Type B pancreatic cell (in vitro differentiated cells): ENCODE measurements around the gene UMOD. TPM values are rescaled to one million over a fixed set of nuclear protein-coding genes. Genes with fewer than 3 reads are reported as not detected.

ENCODE experiments used
- DNase-seq: peaks from one replicate; pipeline ENCODE4 v3.0.0; 2021; ENCODE audit warnings: mixed read lengths; ENCODE audit not compliant: unreplicated experiment; ENCODE audit errors: extremely low spot score
- H3K27ac Mint-ChIP-seq: 2 replicates; pipeline ENCODE4 v1.8.0; 2021; ENCODE audit warnings: mild to moderate bottlenecking, mixed read lengths
- H3K27me3 Mint-ChIP-seq: 2 replicates; pipeline ENCODE4 v1.8.0; 2021; ENCODE audit warnings: mixed read lengths
- H3K36me3 Mint-ChIP-seq: 2 replicates; pipeline ENCODE4 v1.8.0; 2021; ENCODE audit warnings: mixed read lengths
- H3K4me1 Mint-ChIP-seq: one replicate; pipeline ENCODE4 v1.8.0; 2021; ENCODE audit warnings: mixed read lengths; ENCODE audit not compliant: unreplicated experiment
- H3K4me3 Mint-ChIP-seq: 2 replicates; pipeline ENCODE4 v1.8.0; 2021; ENCODE audit warnings: mild to moderate bottlenecking, mixed read lengths
- H3K9me3 Mint-ChIP-seq: 2 replicates; pipeline ENCODE4 v1.8.0; 2021; ENCODE audit warnings: mixed read lengths
- total RNA-seq: library from RNA; stranded (reverse); gene quantifications from 2 replicates; pipeline ENCODE4 v1.2.1, GENCODE V29; 2021; ENCODE audit warnings: low replicate concordance
- TF ChIP-seq, protein P1 (sequence below): fragments of 200-600 bp; sonication (generic); conservative IDR thresholded peaks from 2 replicates; pipeline ENCODE4 v1.5.0; 2021; ENCODE audit warnings: antibody characterized with exemption, mild to moderate bottlenecking

UMOD gene
- total RNA-seq, 1 donor from 2014 or later = not detected

DNA sequence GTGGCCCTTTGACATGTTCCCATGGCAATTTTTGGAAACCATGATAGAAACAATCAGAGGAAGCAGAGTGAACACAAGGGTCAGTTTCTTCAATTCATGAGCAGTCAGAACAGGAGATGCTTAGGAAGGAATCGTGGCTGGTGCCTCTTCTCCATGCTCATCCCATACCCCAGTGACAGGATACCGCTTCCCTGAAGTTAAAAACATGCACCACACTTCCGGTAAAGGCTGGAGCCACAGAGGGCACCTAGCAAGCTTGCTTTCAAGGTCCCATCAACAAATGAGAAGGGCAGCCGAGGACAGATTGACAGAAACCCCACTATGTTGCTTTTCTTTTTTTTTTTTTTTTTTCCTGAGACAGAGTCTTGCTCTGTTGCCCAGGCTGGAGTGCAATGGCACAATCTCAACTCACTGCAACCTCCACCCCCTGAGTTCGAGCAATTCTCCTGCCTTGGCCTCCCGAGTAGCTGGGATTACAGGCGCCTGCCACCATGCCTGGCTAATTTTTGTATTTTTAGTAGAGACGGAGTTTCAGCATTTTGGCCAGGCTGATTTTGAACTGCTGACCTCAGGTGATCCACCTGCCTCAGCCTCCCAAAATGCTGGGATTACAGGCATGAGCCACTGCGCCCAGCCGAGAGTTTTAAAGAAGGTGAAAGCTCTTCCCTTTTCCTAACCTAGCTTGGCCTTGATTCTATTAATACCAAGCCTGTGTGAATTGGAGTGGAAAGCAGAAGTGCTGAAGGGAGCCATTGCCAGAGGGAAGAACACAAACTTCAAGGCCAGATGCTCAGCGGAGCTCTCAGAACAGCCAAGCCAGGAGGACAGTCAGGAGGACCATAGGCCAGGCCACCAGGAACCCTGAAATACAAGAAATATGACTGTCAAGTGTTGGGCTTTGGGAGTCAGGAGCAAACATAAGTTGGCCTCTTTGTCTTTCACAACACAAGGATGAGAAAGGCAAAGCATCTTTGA lies 41.8 kb downstream of the UMOD start:
- H3K4me1 Mint-ChIP-seq = no peaks in the 10 kb centered on the region
- TF ChIP-seq, protein P1, sequence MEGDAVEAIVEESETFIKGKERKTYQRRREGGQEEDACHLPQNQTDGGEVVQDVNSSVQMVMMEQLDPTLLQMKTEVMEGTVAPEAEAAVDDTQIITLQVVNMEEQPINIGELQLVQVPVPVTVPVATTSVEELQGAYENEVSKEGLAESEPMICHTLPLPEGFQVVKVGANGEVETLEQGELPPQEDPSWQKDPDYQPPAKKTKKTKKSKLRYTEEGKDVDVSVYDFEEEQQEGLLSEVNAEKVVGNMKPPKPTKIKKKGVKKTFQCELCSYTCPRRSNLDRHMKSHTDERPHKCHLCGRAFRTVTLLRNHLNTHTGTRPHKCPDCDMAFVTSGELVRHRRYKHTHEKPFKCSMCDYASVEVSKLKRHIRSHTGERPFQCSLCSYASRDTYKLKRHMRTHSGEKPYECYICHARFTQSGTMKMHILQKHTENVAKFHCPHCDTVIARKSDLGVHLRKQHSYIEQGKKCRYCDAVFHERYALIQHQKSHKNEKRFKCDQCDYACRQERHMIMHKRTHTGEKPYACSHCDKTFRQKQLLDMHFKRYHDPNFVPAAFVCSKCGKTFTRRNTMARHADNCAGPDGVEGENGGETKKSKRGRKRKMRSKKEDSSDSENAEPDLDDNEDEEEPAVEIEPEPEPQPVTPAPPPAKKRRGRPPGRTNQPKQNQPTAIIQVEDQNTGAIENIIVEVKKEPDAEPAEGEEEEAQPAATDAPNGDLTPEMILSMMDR = no peak
- no peak overlapping the region for H3K4me3 Mint-ChIP-seq
- H3K9me3 Mint-ChIP-seq = no peaks in the 10 kb centered on the region
- H3K27ac Mint-ChIP-seq = no peak overlapping the region
- no peak for DNase-seq
- H3K27me3 Mint-ChIP-seq = peaks cover 22% of the 10 kb centered on the region
- no peaks in the 10 kb centered on the region for H3K36me3 Mint-ChIP-seq

DNA sequence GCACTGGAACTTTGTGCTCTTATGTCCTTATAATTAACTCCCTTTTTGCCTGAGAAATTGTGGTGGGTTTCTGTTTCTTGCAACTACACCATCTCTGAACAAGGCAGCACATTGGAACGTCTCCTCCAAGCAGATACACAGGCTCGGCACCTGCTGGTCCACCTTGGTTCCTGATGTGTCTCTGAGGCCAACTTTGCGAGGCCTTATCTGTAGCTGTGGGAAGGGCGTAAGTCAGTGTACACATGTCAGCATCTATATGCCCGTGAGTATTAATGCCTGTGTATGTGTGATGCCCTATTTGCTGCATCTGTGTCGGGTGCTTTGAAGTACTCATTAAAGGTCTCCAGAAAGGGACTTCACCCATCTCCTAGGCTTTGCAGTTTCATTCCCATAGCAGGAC lies 42.7 kb downstream of the UMOD start:
- Mint-ChIP-seq H3K4me3 (no peak overlapping the region), H3K27ac (no peak overlapping the region), H3K27me3 (peaks cover 27% of the 10 kb centered on the region), H3K9me3 (no peaks in the 10 kb centered on the region), H3K36me3 (no peaks in the 10 kb centered on the region), H3K4me1 (no peaks in the 10 kb centered on the region)
- DNase-seq = no peak
- TF ChIP-seq, protein P1 = no peak

DNA sequence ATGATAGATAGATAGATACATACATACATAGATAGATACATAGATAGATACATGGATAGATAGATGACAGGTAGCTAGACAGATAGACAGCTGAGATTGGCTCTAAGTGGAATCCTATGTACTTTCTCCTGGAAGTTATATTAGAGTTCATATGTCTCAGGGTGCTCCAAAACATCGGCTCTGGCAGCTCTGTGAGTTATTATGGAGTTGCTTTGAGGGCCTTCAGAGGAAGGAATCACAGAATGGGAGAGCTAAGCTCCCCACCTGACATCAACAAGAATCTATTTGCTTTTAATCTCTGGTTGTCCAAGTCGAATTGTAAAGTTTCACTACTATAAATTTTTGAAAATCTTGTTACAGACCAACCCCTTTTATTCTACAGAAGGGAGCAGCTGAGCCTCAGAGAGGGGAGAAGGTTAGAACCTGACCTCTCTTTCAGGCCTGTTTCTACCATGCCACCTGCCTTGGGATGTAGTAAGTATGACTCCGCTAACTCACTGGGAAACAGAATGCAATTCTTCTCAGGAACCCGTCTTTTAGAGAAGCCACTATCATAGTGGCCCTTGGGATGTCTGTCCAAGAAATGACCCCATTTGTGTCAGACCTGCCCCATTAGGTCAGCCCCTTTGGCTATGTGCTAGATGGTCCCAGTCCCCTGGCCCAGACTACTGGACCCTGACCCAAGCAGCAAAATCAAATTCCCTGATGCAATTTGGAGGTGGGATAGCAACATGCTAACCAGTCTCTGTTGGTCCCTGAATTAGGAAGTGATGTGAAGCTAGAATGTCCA lies 43.5 kb downstream of the UMOD start:
- H3K27ac Mint-ChIP-seq = no peak overlapping the region
- H3K36me3 Mint-ChIP-seq = no peaks in the 10 kb centered on the region
- peaks cover 23% of the 10 kb centered on the region for H3K27me3 Mint-ChIP-seq
- no peaks in the 10 kb centered on the region for H3K4me1 Mint-ChIP-seq
- H3K9me3 Mint-ChIP-seq = no peaks in the 10 kb centered on the region
- TF ChIP-seq, protein P1 = no peak
- DNase-seq = no peak
- H3K4me3 Mint-ChIP-seq = no peak overlapping the region

DNA sequence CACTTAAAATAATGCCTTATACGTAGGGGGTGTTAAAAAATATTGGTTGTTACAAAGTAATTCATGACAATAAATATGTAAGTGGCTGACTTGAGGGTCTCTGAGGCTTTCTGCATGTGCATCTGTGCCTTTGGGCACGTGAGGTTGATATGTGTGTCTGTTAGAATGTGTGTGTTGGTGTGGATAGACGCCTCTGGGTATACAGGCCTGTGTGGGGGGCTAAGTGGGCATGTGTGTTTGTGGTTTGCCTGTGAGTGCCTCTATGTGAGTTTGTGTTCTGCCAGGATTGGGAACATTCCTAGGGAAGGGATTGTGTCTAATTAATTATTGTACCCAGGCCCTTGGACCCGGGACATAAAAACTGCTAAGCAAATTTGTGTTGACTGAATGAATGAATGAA lies 44.2 kb downstream of the UMOD start:
- H3K27ac Mint-ChIP-seq = no peak overlapping the region
- DNase-seq = no peak
- peaks cover 17% of the 10 kb centered on the region for H3K27me3 Mint-ChIP-seq
- TF ChIP-seq, protein P1 = no peak
- H3K9me3 Mint-ChIP-seq = no peaks in the 10 kb centered on the region
- no peak overlapping the region for H3K4me3 Mint-ChIP-seq
- no peaks in the 10 kb centered on the region for H3K4me1 Mint-ChIP-seq
- no peaks in the 10 kb centered on the region for H3K36me3 Mint-ChIP-seq

DNA sequence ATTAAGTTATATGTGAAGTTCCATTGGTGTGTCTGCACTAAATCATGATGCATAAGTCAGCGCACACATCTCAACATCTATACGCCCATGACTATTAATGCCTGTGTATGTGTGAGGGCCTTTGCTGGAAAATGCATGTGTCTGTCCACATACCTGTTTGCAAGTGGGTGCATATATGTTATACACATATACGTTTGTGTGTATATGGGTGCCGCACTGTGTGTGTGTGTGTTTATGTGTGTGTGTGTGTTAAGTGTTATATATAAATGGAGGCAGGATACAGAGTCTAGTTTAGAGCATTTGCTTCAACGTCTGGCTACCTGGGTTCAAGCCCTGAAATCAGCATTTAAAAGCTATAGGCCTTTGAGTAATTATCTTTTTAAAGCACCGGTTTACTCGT lies 44.7 kb downstream of the UMOD start:
- H3K4me1 Mint-ChIP-seq = no peaks in the 10 kb centered on the region
- no peak for DNase-seq
- no peak overlapping the region for H3K27ac Mint-ChIP-seq
- peaks cover 18% of the 10 kb centered on the region for H3K27me3 Mint-ChIP-seq
- H3K36me3 Mint-ChIP-seq = no peaks in the 10 kb centered on the region
- H3K9me3 Mint-ChIP-seq = no peaks in the 10 kb centered on the region
- TF ChIP-seq, protein P1 = no peak
- H3K4me3 Mint-ChIP-seq = no peak overlapping the region
